Measurements from ENCODE around the gene SLC39A11.

DNA sequence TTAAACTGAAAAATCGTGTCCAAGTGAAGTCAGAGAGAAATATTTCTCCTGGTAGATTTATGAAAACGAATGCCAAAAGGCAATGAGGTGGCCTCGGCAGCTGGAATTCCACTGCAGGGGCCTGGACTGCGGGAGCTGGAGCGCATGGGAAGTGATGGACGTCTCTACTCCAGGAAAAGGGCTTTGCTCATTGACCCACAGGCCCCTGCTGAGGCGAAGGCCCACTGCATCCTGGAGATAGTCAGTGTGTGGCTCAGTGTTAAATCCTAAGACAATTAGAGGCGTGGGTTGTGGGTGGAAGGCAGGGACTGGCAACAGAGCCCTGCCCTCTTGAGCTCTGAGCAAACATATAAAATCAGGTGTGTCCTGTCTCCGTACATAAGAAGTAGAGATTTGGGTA is 191.4 kb downstream of the SLC39A11 start:
- TF ChIP-seq, protein P1, sequence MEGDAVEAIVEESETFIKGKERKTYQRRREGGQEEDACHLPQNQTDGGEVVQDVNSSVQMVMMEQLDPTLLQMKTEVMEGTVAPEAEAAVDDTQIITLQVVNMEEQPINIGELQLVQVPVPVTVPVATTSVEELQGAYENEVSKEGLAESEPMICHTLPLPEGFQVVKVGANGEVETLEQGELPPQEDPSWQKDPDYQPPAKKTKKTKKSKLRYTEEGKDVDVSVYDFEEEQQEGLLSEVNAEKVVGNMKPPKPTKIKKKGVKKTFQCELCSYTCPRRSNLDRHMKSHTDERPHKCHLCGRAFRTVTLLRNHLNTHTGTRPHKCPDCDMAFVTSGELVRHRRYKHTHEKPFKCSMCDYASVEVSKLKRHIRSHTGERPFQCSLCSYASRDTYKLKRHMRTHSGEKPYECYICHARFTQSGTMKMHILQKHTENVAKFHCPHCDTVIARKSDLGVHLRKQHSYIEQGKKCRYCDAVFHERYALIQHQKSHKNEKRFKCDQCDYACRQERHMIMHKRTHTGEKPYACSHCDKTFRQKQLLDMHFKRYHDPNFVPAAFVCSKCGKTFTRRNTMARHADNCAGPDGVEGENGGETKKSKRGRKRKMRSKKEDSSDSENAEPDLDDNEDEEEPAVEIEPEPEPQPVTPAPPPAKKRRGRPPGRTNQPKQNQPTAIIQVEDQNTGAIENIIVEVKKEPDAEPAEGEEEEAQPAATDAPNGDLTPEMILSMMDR (IDR thresholded peaks at IDR 0.05; ENCODE audit: insufficient read depth, low read depth, low read length): no peak
- no peak for TF ChIP-seq EZH2 (IDR thresholded peaks at IDR 0.05; ENCODE audit: insufficient read depth, low read length)

Measured in astrocyte (in vitro differentiated cells and primary cell).